NCI-H446 treated with DMSO at 0.1 percent for 48 hours (cell line): ENCODE data around the gene HRAS.

ENCODE experiments used
- DNase-seq: peaks from one replicate; lab custom pipeline; 2025; lab: John Stamatoyannopoulos, UW

Gene HRAS

GRCh38 chr11:567011-567628 lies 31.7 kb upstream of the HRAS start:
- no peak for DNase-seq

GRCh38 chr11:565921-566509 lies 30.6 kb upstream of the HRAS start:
- no peak for DNase-seq

- no peak for DNase-seq
Measured at GRCh38 chr11:563812-564578, 28.6 kb upstream of the HRAS start.

GRCh38 chr11:563066-563811 lies 27.9 kb upstream of the HRAS start:
- DNase-seq: no peak

GRCh38 chr11:562046-562645 lies 26.8 kb upstream of the HRAS start:
- DNase-seq: no peak

- DNase-seq: no peak
Measured at GRCh38 chr11:561148-562003, 26.0 kb upstream of the HRAS start.

- peak; percentile 70 for DNase-seq
Measured at GRCh38 chr11:560305-561147, 25.1 kb upstream of the HRAS start, which contains the start of the genes LMNTD2 and RASSF7. LMNTD2 (minus strand) TSS chr11:560738; CDS start chr11:560716, 22 bp downstream. RASSF7 (plus strand) TSS chr11:560970; CDS start chr11:561769, 799 bp downstream.

- no peak for DNase-seq
Measured at GRCh38 chr11:559712-560304, 24.4 kb upstream of the HRAS start.

GRCh38 chr11:559020-559620 lies 23.7 kb upstream of the HRAS start:
- no peak for DNase-seq

GRCh38 chr11:558503-558902 lies 23.1 kb upstream of the HRAS start:
- no peak for DNase-seq

GRCh38 chr11:557328-558132 lies 22.2 kb upstream of the HRAS start:
- DNase-seq: no peak

GRCh38 chr11:556662-557256 lies 21.4 kb upstream of the HRAS start:
- no peak for DNase-seq

- no peak for DNase-seq
Measured at GRCh38 chr11:555780-556661, 20.6 kb upstream of the HRAS start.

GRCh38 chr11:555227-555779 lies 19.9 kb upstream of the HRAS start:
- DNase-seq: no peak

- no peak for DNase-seq
Measured at GRCh38 chr11:554428-555226, 19.3 kb upstream of the HRAS start.

- DNase-seq: no peak
Measured at GRCh38 chr11:553988-554340, 18.6 kb upstream of the HRAS start.
